AG04450 (cell line): ENCODE results near the gene POC1B. TPM values are rescaled to one million over a fixed set of nuclear protein-coding genes. Genes with fewer than 3 reads are reported as not detected.

Experiments
- CTCF ChIA-PET: fragments of 300-600, 350-600 bp; formaldehyde crosslinking; extraction: SDS; loops from one replicate; lab custom pipeline; 2022; ENCODE audit warnings: antibody characterized with exemption, inconsistent platforms; lab: Charles Lee
- POLR2A ChIA-PET: fragments of 350-600 bp; formaldehyde crosslinking; extraction: SDS; loops from one replicate; lab custom pipeline; 2021; ENCODE audit warnings: antibody characterized with exemption, inconsistent platforms; lab: Yijun Ruan, JAX
- DNase-seq: peaks from one replicate; pipeline ENCODE4 v3.0.0-alpha.2; 2011; ENCODE audit warnings: low read depth, low spot score
- H3K27ac ChIP-seq: one replicate; pipeline ENCODE4 v1.5.1; 2012; ENCODE audit warnings: low read depth, low read length, control low read depth
- H3K27me3 ChIP-seq: one replicate; pipeline ENCODE4 v1.6.0; 2012; ENCODE audit warnings: low read length; ENCODE audit not compliant: control insufficient read depth, insufficient read depth
- H3K4me3 ChIP-seq: 2 replicates; pipeline ENCODE4 v1.5.1; 2011; ENCODE audit warnings: mild to moderate bottlenecking, low read depth, low read length, control low read depth
- H3K9me3 ChIP-seq: 2 replicates; pipeline ENCODE4 v1.5.1; 2012; ENCODE audit warnings: low read length; ENCODE audit not compliant: control insufficient read depth, insufficient read depth
- CTCF ChIP-seq: IDR thresholded peaks from 2 replicates; pipeline ENCODE4 v1.5.1; 2011; ENCODE audit warnings: low read depth, low read length, control low read depth, inconsistent platforms
- polyA plus RNA-seq: library from polyadenylated mRNA; depleted of rRNA; stranded (reverse); fragments of >200 nt; gene quantifications from 2 replicates; pipeline ENCODE4 v1.2.3, GENCODE V29; 2011

POC1B gene
- polyA plus RNA-seq, 1 experiment: 11.9 TPM

GRCh38 chr12:89411846-89412245 lies 114.0 kb downstream of the POC1B start:
- no peak overlapping the region for H3K27ac ChIP-seq
- H3K27me3 ChIP-seq: no peaks in the 10 kb centered on the region
- no peak overlapping the region for H3K4me3 ChIP-seq
- TF ChIP-seq CTCF: no peak
- CTCF ChIA-PET: no interaction called here
- DNase-seq: no peak
- H3K9me3 ChIP-seq: no peaks in the 10 kb centered on the region; the same call in 1 of the 2 replicates
- POLR2A ChIA-PET: no interaction called here

GRCh38 chr12:89411234-89411633 lies 114.6 kb downstream of the POC1B start:
- ChIA-PET POLR2A (no interaction called here), CTCF (no interaction called here)
- no peak overlapping the region for H3K27ac ChIP-seq
- no peak for TF ChIP-seq CTCF
- H3K4me3 ChIP-seq: no peak overlapping the region
- no peaks in the 10 kb centered on the region; the same call in 1 of the 2 replicates for H3K9me3 ChIP-seq
- no peak for DNase-seq
- H3K27me3 ChIP-seq: no peaks in the 10 kb centered on the region

- Histone ChIP-seq H3K9me3 (no peaks in the 10 kb centered on the region; the same call in 1 of the 2 replicates), H3K4me3 (no peak overlapping the region), H3K27me3 (no peaks in the 10 kb centered on the region), H3K27ac (no peak overlapping the region)
- TF ChIP-seq CTCF: no peak
- DNase-seq: no peak
- ChIA-PET CTCF (no interaction called here), POLR2A (no interaction called here)
These were observed 120.1 kb downstream of the POC1B start for GRCh38 chr12:89405626-89406345.

- CTCF ChIA-PET: no interaction called here
- no peak overlapping the region for H3K27ac ChIP-seq
- H3K27me3 ChIP-seq: no peaks in the 10 kb centered on the region
- POLR2A ChIA-PET: no interaction called here
- H3K9me3 ChIP-seq: no peaks in the 10 kb centered on the region
- no peak for TF ChIP-seq CTCF
- no peak overlapping the region for H3K4me3 ChIP-seq
- no peak for DNase-seq
These were observed 124.3 kb downstream of the POC1B start for GRCh38 chr12:89401433-89402058.

- no peak for TF ChIP-seq CTCF
- Histone ChIP-seq H3K27me3 (no peaks in the 10 kb centered on the region), H3K27ac (no peak overlapping the region), H3K9me3 (no peaks in the 10 kb centered on the region), H3K4me3 (no peak overlapping the region)
- ChIA-PET POLR2A (no interaction called here), CTCF (no interaction called here)
- DNase-seq: no peak
These were observed 125.4 kb downstream of the POC1B start for GRCh38 chr12:89400415-89400814.
